HG03520 (cell line): ENCODE results near the gene ARHGEF11.

Experiments
- ATAC-seq: cut with Tn5 transposase; IDR thresholded peaks from one replicate; pipeline ENCODE4 v1.9.1; 2021; ENCODE audit warnings: mild to moderate bottlenecking, moderate library complexity; ENCODE audit not compliant: unreplicated experiment

The ARHGEF11 gene

DNA sequence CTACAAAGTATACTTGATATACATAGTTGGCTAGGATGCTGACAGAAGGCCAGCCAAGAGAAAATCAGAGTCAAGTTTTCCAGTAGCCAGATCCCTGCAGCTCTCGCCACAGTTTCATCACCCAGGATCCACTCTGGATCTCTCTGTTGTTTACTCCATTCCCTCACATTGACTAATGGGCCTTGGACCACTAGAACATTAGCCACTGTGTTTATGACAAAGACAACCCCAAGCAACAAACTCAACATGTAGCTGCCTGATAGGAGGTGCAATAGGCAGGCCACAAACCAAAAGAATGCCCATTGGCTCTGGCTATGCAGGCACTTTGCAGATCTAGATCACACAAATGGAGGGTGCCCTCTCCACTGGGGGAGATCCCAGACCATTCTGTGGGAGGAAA lies 44.2 kb downstream of the ARHGEF11 start:
- ATAC-seq, result no peak

DNA sequence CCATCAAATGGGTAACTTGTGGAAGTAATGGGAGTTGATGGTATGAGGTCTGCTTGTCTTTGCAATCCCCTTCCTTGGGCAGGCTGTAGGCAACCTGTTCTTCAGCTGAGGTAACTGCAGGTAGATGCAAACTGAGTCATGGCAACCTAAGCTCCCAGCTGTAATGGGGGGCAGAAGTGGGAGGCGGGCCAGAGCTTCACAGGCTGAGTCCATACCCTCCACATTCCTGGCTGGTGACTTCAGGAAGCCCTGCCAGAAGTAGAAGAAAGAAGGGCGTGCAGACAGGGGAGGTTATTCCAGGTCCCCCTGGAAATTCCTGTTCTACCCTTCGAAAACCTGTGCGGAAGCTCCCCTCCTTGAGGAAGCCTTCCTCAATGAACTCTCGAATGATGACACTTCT lies 44.9 kb downstream of the ARHGEF11 start:
- no peak for ATAC-seq

DNA sequence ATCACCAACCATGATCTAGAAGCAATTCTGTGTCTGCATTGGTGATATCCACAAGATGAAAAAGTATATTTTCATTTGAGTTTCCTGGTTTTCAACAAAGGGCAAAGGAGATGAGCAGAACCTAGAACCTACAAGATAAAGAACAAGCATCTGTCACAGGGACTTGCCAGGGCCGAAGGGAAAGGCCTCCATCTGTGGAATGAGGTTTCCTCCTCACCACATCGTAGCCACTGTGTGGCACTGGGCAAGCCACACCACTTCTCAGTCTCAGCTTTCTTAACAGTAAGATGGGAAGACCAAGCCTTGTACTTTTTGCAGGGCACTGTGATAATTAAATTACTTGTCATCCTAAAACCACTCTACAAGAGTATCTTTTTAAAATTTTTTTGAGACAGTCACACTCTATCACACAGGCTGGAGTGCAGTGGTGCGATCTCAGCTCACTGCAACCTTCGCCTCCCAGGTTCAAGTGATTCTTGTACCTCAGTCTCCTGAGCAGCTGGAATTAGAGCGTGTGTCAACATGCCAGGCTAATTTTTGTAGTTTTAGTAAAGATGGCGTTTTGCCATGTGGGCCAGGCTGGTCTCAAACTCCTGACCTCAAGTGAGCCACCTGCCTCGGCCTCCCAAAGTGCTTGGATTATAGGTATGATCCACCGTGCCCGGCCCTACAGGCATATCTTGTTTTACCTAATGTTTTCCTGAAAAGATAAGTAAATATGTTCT lies 45.8 kb downstream of the ARHGEF11 start:
- no peak for ATAC-seq

DNA sequence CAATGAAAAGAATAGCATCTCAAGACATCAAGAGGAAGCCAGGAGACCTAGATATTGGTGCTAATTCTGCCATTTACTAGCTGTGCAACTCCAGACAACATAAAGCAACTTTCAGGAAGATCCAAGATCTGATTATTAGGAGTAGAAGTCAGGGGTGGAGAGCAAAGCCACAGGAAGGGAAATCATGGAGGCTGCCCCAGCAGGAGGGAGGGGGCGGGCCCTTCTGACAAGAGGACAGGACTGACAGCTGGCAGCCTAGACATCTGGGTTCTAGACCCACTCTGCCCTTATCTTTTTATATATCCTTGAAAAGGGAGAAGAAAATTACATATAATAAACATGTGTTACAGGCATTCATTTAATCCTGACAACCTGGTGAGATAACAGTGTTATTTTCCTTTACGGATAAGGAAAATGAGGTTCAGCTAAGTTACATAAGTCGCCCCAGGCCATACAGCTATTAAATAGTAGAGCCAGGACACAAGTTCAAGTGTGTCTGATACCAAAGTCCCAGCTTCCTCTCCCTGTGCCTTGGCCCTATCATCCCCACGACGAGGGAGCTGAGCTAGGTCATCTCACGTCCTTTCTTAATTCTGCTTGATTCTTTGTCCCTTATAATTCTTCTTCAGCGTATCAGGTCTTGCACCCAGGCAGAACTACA lies 46.6 kb downstream of the ARHGEF11 start:
- no peak for ATAC-seq

DNA sequence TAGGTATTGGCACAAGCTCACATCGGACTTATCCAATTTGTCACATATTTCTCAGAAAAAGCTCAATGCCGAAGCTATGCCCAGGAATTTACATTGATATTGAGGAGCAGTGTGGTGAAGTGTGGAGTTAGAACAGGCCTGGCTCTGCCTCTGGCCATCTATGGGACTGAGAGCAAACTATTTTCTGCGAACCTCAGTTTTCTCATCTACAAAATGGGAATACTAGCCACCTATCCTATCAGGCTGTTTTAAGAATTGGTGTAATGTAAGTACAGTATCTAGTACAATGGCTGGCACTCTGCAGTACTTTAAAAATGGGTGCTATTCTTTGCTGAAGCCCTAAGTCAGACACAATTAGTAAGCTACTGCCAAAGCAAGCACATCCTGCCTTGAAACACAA lies 47.2 kb downstream of the ARHGEF11 start:
- no peak for ATAC-seq

- no peak for ATAC-seq
Observed at GRCh38 chr1:156995412-156995811, 50.1 kb downstream of the ARHGEF11 start.

GRCh38 chr1:156994277-156994676 lies 51.3 kb downstream of the ARHGEF11 start:
- ATAC-seq, result no peak

- no peak for ATAC-seq
Observed at GRCh38 chr1:156993426-156994147, 52.0 kb downstream of the ARHGEF11 start.

GRCh38 chr1:156992215-156992614 lies 53.3 kb downstream of the ARHGEF11 start:
- ATAC-seq, result no peak

DNA sequence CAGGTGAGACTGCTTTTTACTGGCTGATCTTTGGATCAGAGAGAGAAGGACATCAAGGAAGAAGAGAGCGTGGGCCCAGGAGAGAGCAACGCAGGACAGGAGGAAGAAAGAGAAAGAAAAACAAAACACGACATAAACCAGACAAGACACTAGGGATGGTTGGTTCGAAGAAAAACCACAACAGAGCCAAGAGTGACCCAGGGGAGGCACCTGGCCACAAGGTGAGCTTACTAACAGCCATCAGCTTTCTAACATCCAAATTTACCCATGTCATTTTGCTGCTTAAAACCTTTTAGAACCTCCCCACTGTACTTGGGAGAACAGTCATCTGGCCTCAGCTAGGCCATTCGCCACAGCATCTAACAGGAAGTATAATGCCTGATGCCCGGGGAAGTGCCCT lies 57.8 kb downstream of the ARHGEF11 start:
- ATAC-seq, result no peak

- ATAC-seq, result no peak
Observed at GRCh38 chr1:156980551-156980950, 65.0 kb downstream of the ARHGEF11 start.

- ATAC-seq, result no peak
Observed at GRCh38 chr1:156975084-156975483, 70.5 kb downstream of the ARHGEF11 start.

DNA sequence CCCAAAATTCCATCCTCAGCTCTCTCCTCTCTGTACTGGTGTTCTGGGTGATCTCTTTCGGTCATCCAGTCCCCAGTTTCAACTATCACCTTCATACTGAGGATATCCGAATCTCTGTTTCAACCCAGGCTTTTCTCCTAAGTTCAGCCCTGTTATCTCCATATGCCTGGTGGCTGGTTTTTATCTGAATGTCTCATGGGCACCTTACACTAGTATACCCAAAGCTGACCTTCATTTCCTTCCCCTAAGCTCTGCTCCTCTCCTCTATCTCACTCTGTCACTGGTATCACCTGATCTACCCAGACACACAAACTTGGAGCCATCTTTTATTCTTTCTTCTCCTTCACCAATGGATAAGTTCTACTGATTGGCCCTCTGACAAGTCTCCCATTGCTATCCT lies 72.1 kb downstream of the ARHGEF11 start:
- ATAC-seq, result no peak

DNA sequence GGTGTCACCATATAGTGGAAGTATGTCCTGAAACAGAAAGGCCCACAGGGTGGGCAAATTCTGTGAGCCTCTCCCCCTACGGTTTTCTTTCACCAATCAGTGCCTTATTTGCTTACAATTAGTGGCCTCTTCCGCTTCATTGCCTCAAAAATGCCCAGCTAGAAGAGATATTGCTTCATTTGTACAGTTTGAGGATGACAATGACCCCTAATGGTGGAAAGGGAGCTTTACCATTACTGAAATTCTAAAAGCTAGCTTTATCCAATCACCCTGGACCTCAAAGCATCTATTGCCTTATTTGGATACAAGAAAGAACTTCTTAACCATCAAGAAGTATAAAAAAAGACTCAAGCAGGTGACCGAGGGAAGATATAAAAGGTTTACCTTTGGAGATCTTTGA lies 75.5 kb downstream of the ARHGEF11 start:
- no peak for ATAC-seq

- no peak for ATAC-seq
Observed at GRCh38 chr1:156969496-156969895, 76.0 kb downstream of the ARHGEF11 start.

- ATAC-seq, result no peak
Observed at GRCh38 chr1:156964441-156964840, 81.1 kb downstream of the ARHGEF11 start.

- no peak for ATAC-seq
Observed at GRCh38 chr1:156963621-156964020, 81.9 kb downstream of the ARHGEF11 start.

DNA sequence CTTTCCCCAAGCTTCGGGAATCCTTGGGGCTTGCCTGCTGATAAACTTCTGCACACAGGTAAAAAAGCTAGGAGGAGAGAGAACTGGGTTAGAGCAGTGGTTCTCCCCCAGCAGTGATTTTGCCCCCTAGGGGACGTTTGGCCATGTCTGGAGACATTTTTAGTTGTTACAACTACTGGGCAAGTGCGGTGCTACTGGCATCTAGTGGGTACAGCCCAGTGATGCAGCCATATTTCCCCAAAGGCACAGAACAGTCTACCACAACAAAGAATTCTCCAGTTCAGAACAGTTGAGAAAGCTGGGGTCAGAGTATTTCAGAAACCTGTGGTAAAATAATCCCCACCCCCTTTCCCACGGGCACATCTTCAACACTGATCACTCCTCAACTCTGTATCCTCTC lies 83.8 kb downstream of the ARHGEF11 start:
- no peak for ATAC-seq

DNA sequence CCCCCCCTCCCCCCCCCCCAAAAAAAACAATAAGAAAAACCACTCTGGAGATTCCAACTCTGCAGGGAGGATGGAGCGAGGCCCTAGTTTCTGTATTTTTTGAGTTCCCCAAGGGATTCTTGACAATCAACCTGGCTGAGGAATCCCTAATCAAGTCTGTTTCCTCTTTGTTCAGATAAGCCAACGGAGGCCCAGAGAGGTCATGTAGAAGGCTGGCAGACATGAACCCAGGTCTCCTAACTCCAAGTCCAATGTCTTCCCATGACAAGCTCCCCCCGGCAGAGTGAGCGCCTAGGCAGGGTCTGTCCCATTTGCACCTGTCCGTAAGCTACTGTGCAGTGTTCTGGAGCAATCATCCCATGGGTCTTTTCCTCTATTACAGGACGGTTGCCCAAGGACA lies 85.6 kb downstream of the ARHGEF11 start:
- ATAC-seq, result no peak

DNA sequence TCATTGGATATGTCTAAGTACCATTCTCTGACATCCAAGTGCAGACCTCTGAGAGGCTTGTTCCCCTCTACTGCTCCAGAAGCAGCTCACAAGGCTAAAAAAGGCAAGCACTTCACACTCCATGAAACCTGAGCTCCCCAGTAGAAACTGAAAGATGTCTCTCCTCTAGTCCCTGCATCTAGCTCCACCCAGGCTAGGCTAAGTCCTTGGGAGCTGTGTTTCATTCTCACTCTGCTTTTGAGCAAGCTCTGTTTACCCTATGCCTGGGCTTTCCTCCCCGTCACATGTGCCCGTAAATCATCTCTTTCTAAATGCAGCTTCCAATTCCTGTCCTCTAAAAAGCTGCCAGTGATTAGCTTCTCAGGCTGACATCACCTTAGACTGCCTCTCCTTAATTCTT lies 86.1 kb downstream of the ARHGEF11 start:
- ATAC-seq, result no peak

DNA sequence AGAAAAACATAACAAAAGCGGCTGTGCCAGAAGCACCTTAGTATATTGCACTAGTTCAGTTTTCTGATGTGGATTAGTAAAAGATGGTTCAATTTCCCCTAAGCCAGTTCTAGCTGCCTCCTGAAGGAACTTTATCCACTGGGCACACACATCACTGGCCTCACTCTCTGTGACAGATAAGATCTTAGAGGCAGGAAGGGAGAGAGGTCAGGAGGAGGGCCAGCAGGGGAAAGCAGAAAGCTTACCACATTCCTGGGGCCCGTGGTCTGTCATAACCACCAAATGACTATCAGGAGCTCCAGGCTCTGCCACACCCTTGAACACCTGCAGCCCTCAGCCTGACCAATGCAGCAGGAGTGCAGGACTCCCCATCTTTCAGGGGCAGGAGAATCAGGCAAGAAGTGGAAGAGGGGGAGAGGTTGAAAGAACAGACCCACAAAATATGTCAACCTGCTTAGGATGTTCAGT lies 87.3 kb downstream of the ARHGEF11 start:
- no peak for ATAC-seq

DNA sequence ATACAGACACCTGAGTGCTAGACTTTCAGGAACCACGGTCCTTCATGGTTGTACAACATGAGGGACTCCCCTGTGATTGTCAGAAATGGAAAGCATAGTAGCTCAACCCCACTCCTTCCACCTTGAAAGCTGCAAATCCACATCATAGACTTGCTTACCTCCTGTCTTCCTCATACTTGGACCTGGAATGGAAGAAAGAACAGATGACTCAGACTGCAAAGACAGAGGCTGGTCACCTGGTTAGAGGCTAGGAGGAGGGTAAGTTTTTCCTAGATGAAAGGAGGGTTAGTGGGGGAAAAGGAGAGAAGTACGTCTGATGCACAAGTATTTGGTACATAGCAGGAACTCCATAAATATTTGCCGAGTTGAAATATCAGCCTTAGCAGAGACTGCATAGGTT lies 87.9 kb downstream of the ARHGEF11 start:
- no peak for ATAC-seq
